ENCODE results near the gene CLINT1.

CLINT1 gene

GRCh38 chr5:157827423-157827822 lies 31.5 kb downstream of the CLINT1 start:
- TF ChIP-seq CTCF (IDR thresholded peaks at IDR 0.05) = no peak
- Histone ChIP-seq H3K27ac (peak overlapping the region in 1 of 2 donors; percentile 61), H3K4me3 (no peak overlapping the region)
- DNase-seq (ENCODE audit: low spot score) = no peak

GRCh38 chr5:157823655-157824054 lies 35.3 kb downstream of the CLINT1 start:
- DNase-seq (ENCODE audit: low spot score) = no peak
- no peak overlapping the region for H3K4me3 ChIP-seq
- no peak overlapping the region for H3K27ac ChIP-seq
- TF ChIP-seq CTCF (IDR thresholded peaks at IDR 0.05) = no peak

GRCh38 chr5:157821822-157822622 lies 36.9 kb downstream of the CLINT1 start:
- H3K27ac ChIP-seq = peak overlapping the region in 1 of 2 donors; percentile 5
- no peak for DNase-seq (ENCODE audit: low spot score)
- no peak overlapping the region for H3K4me3 ChIP-seq
- TF ChIP-seq CTCF (IDR thresholded peaks at IDR 0.05) = no peak

- no peak for DNase-seq (ENCODE audit: low spot score)
- Histone ChIP-seq H3K27ac (peak overlapping the region in 1 of 2 donors; percentile 5), H3K4me3 (no peak overlapping the region)
- no peak for TF ChIP-seq CTCF (IDR thresholded peaks at IDR 0.05)
Measured at GRCh38 chr5:157821405-157821804, 37.5 kb downstream of the CLINT1 start.

- H3K27ac ChIP-seq = peak overlapping the region; percentile 24 to 59
- no peak overlapping the region for H3K4me3 ChIP-seq
- TF ChIP-seq CTCF (IDR thresholded peaks at IDR 0.05) = peak; percentile 44
- no peak for DNase-seq (ENCODE audit: low spot score)
Measured at GRCh38 chr5:157820593-157821252, 38.2 kb downstream of the CLINT1 start.

- TF ChIP-seq CTCF (IDR thresholded peaks at IDR 0.05) = no peak
- H3K4me3 ChIP-seq = no peak overlapping the region
- H3K27ac ChIP-seq = peak overlapping the region; percentile 24 to 59
- DNase-seq (ENCODE audit: low spot score) = no peak
Measured at GRCh38 chr5:157819502-157820115, 39.3 kb downstream of the CLINT1 start.

Measured in coronary artery (tissue), 2 donors.